Inferior parietal cortex (tissue), 1 donor: ENCODE data around the gene CAPN5.
A peak's percentile ranks its signal among the peaks of the same experiment; 100 is the strongest.
"Not testable (repeated sequence)": the region's sequence is repeated elsewhere in the genome, so short reads cannot be mapped to it uniquely, and the experiment has no call there.

ENCODE experiments used
- DNase-seq: peaks from one replicate; pipeline ENCODE4 v3.0.0-alpha.2; 2016; ENCODE audit errors: extremely low spot score

CAPN5 gene

GRCh38 chr11:77096591-77097019, 29.8 kb downstream of the CAPN5 start:
- DNase-seq: no peak

GRCh38 chr11:77097180-77097579, 30.4 kb downstream of the CAPN5 start:
- DNase-seq: not testable (repeated sequence)

DNA sequence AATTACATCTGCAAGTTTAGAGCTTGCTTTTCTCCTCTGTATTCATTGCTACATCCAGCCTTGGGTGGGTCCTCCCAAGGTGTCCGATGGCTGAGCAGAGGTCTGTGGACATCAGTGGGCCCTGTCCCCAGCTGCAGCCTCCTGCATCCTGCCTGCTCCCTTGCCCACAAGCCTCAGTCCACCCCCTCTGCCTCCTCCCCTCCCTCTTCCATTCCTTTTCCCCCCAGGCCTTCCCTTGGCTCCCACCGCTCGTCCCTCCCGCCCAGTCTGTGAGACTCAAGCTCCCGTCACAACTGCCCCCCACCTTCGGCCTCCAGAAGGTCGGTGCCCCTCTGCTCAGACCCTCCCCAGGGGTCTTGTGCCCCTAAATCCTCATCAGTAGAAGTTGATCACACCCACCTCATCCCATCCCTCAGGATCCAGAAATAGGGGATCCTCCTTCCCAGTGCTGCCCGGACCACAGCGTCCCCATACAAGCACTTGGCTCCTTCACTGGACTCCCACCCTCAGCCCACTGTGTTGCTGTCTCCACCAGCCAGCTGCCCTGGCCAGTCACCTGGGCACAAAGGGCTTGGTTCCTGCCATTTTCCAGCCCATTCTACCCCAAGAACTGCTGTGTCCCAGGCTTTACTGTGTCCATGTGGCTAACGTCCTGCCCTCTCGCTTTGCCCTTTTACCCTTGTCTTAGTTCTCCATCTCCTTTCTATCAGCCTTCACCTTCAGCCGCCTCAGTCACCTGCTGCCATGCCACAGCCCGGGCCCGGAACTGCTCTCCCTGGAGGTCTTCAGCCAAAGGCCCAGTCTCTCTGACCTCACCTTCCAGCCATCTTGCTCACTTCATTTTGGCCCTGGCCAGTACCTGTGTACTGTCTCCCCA, 33.6 kb downstream of the CAPN5 start:
- no peak for DNase-seq

GRCh38 chr11:77101043-77101537, 34.3 kb downstream of the CAPN5 start:
- no peak for DNase-seq

DNA sequence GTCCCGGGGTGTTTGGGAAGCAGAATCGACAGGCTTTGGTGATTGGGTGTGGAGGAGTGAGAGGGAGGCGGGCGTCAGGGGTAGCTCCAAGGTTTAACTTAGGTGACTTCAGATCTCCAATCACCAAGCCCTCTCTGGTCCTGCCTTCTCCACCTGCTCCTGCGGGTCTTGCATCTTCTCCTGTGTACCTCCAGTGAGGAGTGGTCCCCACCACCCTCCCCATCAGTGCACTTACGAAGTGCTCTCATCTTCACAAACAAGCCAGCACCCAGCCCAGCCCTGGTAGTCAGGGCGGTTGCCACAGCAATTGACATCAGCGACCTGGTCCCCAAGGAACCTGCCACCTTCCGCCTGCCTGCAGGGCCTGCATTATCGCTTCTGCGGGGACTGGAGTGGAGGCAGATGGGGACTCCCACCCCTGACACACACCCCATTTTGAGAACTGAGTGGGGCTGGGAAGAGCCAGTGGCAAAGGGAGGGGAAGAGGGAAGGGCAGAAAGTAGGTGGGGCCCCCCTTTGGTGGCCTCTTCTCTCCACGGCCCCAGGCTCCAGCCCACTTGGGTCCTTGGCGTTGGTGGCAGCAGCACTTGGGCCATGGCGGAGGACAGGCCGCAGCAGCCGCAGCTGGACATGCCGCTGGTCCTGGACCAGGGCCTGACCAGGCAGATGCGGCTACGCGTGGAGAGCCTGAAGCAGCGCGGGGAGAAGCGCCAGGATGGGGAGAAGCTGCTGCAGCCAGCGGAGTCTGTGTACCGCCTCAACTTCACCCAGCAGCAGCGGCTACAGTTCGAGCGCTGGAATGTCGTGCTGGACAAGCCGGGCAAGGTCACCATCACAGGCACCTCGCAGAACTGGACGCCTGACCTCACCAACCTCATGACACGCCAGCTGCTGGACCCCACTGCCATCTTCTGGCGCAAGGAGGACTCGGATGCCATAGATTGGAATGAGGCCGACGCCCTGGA, 35.8 kb downstream of the CAPN5 start, which contains the start of gene OMP:
Gene OMP, plus strand, starts transcription at position 595 of the 965 bp plus-strand sequence. Its CDS starts 0 bp downstream, at position 595.
- no peak for DNase-seq

DNA sequence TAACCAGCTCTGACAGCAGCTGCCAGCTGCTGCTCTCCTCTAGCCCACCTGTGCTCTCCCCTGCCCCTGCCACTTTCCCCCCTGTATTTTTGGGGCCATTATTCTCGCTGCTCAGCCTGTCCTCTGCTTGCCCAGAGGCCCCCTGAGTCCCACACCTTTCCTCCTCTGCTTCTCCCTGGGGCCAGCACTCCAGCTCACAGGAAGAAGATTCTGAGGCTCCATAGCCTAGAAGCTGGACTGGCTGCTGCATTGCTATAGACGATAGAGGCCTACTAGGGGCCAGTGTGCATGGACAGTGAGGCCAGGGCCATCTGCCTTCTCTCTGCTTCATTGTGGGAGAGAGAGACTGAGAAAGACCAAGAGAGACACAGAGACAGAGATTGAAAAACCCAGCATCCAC, 36.5 kb downstream of the CAPN5 start:
- no peak for DNase-seq

DNA sequence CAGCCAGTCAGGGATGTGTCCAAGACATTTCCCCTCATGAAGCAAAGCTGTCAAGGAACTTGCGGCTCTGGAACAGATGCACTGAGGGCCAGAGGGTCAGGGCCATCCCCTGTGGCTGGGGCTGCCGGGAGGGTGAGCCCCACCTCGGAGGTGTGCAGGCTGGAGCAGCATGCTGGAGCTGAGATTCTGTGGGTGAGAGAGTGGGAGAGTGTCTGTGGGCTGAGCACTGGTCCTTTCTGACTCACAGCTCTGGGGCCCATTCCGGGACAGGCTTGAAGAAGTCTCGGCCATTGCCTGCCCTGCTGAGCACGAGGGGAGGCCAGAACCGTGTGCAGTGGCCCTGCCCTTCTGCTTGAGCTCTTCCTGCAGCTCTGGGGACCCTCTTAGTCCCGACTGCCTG, 38.0 kb downstream of the CAPN5 start:
- no peak for DNase-seq

DNA sequence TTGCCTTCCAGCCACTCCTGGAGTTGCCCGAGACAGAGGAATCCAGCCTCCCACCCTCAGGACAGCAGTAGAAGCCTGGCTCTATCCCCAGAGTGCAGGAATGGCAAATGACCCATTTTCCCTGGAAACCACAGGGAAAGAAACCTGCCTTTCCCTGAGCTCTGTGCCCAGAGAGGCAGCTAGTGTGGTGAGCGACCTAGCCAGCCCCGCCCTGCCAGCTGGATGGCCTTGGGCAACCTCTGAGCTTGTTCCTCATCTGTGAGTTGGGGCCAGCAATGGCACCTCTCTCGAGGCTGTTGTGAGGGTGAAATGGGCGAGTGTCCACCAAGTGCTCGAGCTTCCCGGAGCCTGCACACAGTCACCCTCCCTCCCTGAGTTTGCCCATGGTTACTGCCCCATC, 39.5 kb downstream of the CAPN5 start:
- peak; percentile 10 for DNase-seq

DNA sequence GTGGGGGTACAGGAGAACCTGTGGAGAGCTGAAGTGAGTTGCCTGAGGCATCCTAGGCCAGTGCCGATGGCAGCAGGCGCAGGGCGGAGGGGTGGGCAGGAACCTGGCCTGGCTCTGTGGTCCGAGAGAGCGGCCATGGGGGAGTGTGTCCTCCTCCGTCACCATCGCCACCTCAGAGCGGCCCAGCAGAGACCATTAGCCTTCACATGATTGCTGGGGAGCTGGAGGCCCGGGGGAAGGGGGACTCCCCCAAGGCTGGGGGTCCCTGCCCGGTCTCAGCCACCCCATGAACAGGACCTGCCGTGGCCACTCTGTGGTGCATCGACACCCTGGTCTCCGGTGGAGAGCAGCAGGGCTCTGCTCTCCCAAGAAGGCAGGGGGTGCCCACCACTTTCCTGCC, 40.0 kb downstream of the CAPN5 start:
- DNase-seq: no peak

- no peak for DNase-seq
Measured at GRCh38 chr11:77107950-77108349, 41.2 kb downstream of the CAPN5 start.

DNA sequence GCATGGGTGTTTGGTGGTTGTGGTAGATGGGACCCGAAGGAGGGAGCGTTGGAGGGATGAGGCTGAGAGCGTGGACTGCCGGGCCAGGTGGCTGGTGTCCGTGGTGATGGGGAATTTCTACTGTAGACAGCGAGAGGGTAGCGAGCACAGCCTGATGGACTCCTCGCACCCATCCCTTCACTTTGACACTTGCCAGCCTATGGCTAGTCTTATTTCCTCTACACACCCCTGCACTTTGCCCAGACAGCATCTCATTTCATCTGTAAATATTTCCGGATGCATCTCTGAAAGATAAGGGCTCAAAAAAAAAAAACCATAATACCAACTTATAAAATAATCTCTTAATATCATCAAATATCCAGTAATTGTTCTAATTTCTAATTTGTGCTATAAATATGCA, 41.7 kb downstream of the CAPN5 start:
- no peak for DNase-seq

- DNase-seq: peak; percentile 19
Measured at GRCh38 chr11:77109236-77110019, 42.7 kb downstream of the CAPN5 start.

GRCh38 chr11:77110836-77111235, 44.1 kb downstream of the CAPN5 start:
- no peak for DNase-seq

DNA sequence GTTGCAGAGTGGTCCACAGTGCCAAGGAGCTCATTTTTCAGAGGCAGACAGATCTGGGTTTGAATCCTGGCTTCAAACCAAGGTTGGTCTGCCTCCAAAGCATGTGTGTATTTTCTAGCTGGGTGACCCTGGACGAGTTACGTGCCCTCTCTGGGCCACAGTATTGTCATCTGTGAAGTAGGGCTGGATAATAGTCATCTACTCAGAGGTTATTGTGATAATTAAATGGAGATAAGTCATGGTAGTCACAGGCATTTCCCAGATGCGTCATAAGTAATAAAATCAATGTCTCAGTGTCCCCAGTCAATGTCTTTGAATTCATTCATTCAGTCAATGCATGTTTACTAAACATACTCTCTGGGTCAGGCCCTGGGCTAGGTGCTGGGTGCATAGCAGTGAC, 44.5 kb downstream of the CAPN5 start:
- no peak for DNase-seq

DNA sequence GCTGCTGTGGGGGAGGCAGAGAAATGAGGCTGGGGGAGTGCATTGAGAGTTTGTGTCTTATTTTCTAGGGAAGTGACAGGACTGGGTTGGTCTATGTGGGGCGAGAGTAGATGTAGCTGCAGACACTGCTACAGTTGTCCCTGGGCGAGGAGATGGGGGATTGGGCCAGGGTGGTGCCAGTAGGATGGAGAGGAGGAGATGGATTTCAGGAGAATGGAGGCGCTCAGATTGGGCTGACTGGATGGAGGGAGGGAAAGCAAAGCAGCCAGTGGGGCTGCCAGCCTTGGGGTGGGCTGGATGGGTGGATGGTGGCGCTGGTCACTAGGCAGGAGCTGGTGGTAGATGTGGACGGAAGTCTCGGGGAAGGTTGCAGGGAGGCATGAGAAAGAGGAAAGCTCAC, 45.2 kb downstream of the CAPN5 start:
- DNase-seq: no peak

- DNase-seq: no peak
Measured at GRCh38 chr11:77112641-77113381, 46.0 kb downstream of the CAPN5 start.

DNA sequence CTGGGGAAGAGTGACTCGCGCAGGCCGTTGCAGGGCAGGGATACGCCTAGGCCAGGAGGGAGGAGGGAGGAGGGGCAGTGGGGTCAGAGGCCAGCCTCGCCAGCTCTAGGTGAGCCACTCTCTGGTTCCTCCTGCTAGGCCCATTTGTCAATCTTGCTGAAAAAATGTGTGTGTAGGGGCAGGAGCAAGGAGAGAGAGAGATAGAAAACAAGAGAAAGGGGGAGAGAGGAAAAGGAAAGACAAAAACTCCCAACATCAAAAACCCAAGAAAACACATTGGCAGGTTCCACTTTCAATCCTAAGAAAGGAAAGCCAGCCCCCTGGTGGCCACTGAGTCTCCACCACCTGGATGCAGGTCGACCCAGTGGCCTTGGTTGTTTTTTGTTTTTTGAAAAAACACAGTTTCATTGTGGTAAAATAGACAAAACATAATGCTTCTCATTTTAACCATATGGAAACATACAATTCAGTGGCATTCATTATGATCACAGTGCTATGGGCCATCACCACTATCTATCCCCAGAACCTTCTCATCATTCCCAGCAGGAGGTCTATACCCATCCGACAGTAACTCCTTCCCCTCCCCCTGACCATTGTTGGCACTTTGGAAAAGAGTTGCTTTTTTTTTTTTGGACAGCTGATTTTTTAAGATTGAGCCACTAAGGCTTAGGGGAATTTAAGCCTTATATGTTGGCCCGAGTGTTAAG, 46.8 kb downstream of the CAPN5 start:
- peak; percentile 56 for DNase-seq

DNA sequence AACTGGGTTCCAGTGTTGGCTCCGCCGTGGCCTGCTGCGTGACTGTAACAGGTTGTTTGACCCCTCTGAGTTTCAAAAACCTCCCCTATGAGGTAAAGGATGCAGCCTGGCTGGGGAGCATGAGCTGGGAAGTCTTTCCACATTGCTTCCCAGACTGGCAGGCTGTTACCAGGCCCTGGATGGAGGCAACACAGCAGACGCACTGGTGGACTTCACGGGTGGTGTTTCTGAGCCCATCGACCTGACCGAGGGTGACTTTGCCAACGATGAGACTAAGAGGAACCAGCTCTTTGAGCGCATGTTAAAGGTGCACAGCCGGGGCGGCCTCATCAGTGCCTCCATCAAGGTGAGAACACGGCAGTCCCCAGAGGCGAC, 47.3 kb downstream of the CAPN5 start:
- DNase-seq: no peak

DNA sequence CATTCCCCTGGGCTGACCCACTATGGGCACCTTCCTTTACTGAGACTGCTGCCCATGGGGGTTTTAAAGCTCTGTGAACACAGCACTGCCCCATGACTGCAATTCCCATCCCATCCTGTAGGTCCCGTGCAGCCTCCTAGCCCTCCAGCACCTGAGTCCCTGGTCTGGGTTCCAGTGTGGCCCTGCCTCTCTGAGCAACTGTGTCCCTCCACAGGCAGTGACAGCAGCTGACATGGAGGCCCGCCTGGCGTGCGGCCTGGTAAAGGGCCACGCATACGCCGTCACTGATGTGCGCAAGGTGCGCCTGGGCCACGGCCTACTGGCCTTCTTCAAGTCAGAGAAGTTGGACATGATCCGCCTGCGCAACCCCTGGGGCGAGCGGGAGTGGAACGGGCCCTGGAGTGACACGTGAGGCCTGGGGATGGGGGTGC, 48.4 kb downstream of the CAPN5 start:
- DNase-seq: no peak

DNA sequence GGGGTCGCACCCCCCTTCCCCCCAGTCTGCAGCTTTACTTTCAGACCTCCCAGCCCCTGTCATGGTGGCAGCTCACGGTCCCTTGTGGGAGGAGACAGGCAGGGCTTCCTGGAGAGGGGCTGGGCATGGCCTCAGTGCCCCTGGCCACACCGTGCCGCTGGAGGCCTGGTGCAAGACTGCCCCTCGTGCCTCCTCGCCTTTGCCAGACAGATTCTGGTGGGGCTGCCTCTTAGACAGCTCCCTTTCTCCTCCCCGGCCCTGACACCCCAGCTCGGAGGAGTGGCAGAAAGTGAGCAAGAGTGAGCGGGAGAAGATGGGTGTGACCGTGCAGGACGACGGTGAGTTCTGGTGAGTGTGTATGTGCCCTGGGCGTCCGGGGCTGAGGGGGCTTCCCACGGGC, 49.2 kb downstream of the CAPN5 start:
- DNase-seq: no peak
